DMS53 (cell line): Measurements from ENCODE around the gene MFAP3.
"Not testable (repeated sequence)": the region's sequence is repeated elsewhere in the genome, so short reads cannot be mapped to it uniquely, and the experiment has no call there.

ENCODE experiments used
- DNase-seq: peaks from one replicate; lab custom pipeline; 2025; lab: John Stamatoyannopoulos, UW

The MFAP3 gene

GRCh38 chr5:154053468-154053867 is 14.7 kb downstream of the MFAP3 start:
- no peak for DNase-seq

GRCh38 chr5:154055201-154055600 is 16.4 kb downstream of the MFAP3 start:
- peak; percentile 30 for DNase-seq

GRCh38 chr5:154058055-154059038 is 19.6 kb downstream of the MFAP3 start:
- peak; percentile 46 for DNase-seq

GRCh38 chr5:154059039-154059430 is 20.3 kb downstream of the MFAP3 start:
- no peak for DNase-seq

GRCh38 chr5:154059583-154059982 is 20.8 kb downstream of the MFAP3 start:
- no peak for DNase-seq

GRCh38 chr5:154060606-154061005 is 21.8 kb downstream of the MFAP3 start:
- DNase-seq, result no peak

GRCh38 chr5:154063372-154063771 is 24.6 kb downstream of the MFAP3 start:
- DNase-seq, result no peak

- no peak for DNase-seq
These were observed 27.2 kb downstream of the MFAP3 start for GRCh38 chr5:154065971-154066370.

GRCh38 chr5:154069854-154070253 is 31.1 kb downstream of the MFAP3 start:
- DNase-seq, result not testable (repeated sequence)

- DNase-seq, result peak; percentile 25
These were observed 33.1 kb downstream of the MFAP3 start for GRCh38 chr5:154071799-154072413.

GRCh38 chr5:154072414-154073171 is 33.8 kb downstream of the MFAP3 start:
- DNase-seq, result peak; percentile 85

GRCh38 chr5:154076240-154076922 is 37.6 kb downstream of the MFAP3 start:
- DNase-seq, result peak; percentile 71

GRCh38 chr5:154077696-154078095 is 38.9 kb downstream of the MFAP3 start:
- no peak for DNase-seq

GRCh38 chr5:154078272-154078671 is 39.5 kb downstream of the MFAP3 start:
- DNase-seq, result no peak

- no peak for DNase-seq
These were observed 42.5 kb downstream of the MFAP3 start for GRCh38 chr5:154081246-154081645.

- no peak for DNase-seq
These were observed 45.4 kb downstream of the MFAP3 start for GRCh38 chr5:154084062-154084639.

- DNase-seq, result no peak
These were observed 47.4 kb downstream of the MFAP3 start for GRCh38 chr5:154086146-154086545.

- no peak for DNase-seq
These were observed 47.9 kb downstream of the MFAP3 start for GRCh38 chr5:154086641-154087040.

- DNase-seq, result peak; percentile 32
These were observed 48.5 kb downstream of the MFAP3 start for GRCh38 chr5:154087260-154087659.

GRCh38 chr5:154088801-154089200 is 50.0 kb downstream of the MFAP3 start:
- no peak for DNase-seq

- no peak for DNase-seq
These were observed 51.9 kb downstream of the MFAP3 start for GRCh38 chr5:154090656-154091055.
